ENCODE data around the gene CAMK2G.
"Not testable (repeated sequence)": the region's sequence is repeated elsewhere in the genome, so short reads cannot be mapped to it uniquely, and the experiment has no call there.

The CAMK2G gene

DNA sequence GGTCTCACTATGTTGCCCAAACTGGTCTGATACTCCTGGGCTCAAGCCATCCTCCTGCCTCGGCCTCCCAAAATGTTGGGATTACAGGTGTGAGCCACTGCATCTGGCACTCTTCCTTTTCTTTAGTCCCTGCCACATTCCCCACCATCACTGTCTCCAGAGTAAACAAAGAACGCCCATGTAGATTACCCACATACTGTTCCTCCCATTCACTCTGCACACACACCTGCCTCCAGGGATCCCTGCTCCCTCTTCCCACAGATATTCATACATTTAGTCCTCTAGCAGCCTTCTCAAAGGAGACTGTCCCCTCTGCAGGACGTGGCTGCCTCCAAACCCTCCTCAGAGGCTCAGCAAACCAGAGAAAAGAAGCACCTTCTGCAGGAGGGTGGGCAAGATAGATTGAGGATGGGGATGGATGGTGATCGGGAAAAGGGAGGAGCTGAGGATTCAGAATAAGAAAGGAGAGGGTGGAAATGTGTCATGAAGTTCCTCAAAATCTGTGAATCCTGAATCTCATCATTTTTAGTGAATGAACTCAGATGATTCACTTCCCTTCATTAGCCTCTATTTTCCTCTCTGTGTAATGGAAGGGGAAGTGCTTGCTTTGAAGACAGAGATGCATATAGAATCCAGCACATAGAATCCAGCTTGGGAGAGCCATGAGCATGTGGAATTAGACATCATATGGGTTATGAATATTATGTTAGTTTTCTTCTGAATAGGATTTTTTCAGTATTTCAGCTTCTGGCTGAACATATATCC, 31.1 kb upstream of the CAMK2G start:
- no peak for DNase-seq (ENCODE audit: low read depth, low spot score)

- no peak for DNase-seq (ENCODE audit: low read depth, low spot score)
Observed at GRCh38 chr10:73902351-73902750, 28.0 kb upstream of the CAMK2G start.

GRCh38 chr10:73901261-73901660, 26.9 kb upstream of the CAMK2G start:
- no peak for DNase-seq (ENCODE audit: low read depth, low spot score)

- no peak for DNase-seq (ENCODE audit: low read depth, low spot score)
Observed at GRCh38 chr10:73900064-73900463, 25.7 kb upstream of the CAMK2G start.

DNA sequence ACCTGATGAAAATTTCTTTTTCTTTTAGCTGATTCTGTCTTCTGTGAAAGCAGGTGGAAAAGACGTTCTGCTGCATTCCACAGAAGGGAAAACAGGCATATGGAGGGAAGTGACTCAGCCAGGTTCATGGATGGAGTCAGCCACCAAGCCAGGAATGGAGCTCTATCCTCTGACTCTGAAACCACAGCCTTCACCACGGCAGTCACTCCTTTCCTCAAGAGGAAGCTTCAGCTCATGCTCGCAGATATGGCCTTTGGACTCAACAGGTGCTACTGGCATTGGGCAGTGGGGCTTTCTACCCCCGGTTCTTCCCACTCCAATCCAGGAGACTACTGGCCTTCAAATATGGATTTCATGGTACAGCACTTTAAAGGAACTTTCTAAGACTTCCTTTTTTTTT, 25.1 kb upstream of the CAMK2G start:
- DNase-seq (ENCODE audit: low read depth, low spot score): no peak

DNA sequence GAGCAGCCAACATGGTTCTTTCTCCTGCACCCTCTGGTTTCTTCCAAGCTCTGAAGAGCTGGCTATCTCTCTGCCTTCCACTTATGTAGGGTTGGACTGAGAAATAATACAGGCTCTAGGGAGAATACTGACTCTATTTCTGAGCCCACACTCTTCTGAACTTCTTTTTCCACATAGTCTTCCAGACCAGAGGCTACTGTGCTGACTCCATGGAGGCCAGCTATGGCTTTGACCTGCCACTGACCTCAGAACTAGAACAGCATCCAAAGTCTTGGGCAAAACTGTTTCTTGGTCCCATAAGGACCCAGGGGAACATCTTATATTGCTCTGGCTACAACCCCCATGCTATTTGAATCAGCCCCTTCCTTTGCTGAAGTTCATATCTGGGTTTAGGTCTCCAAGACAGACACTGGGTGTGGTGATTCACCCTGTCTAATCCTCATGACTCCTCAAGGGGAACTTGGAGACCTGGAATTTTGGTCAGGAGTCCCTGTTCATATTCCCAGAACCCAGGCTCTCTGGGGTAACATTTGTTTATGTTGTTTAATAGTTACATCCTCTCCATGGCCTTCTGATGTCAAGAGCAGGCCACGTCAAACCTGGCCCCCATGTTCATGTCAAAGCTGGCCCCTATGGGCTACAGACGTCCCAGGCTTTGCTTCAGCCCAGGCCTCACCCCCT, 24.5 kb upstream of the CAMK2G start:
- no peak for DNase-seq (ENCODE audit: low read depth, low spot score)

DNA sequence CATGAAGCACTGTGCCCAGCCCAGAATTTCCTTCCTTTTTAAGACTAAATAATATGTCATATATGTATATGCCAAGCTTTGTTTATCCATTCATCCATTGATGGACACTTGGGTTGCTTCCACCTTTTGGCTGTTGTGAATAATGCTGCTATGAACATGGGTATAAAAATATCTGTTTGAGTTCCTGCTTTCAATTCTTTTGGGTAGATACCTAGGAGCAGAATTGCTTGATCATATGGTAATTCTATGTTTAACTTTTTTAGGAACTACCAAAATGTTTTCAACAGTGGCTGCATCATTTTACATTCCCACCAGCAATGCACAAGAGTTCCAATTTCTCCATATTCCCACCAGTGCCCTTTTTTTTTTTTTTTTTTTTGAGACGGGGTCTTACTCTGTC, 23.3 kb upstream of the CAMK2G start:
- no peak for DNase-seq (ENCODE audit: low read depth, low spot score)

- not testable (repeated sequence) for DNase-seq (ENCODE audit: low read depth, low spot score)
Observed at GRCh38 chr10:73895381-73895780, 21.0 kb upstream of the CAMK2G start.

GRCh38 chr10:73894245-73894971, 20.1 kb upstream of the CAMK2G start:
- no peak for DNase-seq (ENCODE audit: low read depth, low spot score)

DNA sequence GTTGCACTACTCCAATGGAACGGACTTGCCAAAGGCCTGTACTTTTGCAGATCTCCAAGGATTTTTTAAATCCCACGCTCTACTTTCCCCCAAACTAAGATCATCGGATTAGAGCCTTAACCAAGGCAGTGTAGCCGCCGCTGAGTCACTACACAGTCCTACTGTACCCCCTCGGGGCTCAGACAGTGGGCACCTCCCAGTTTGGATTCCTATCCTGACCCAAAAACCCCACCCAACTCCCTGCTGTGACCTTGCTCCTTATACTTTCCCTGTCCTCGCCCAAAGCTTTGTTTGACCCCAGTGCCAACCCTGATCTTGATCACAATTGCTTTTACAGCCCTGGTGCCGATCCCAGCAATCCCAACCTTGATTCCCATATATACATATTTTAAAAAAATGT, 19.1 kb upstream of the CAMK2G start:
- DNase-seq (ENCODE audit: low read depth, low spot score): no peak

- no peak for DNase-seq (ENCODE audit: low read depth, low spot score)
Observed at GRCh38 chr10:73892310-73893030, 18.1 kb upstream of the CAMK2G start.

GRCh38 chr10:73891540-73891939, 17.2 kb upstream of the CAMK2G start:
- no peak for DNase-seq (ENCODE audit: low read depth, low spot score)

- not testable (repeated sequence) for DNase-seq (ENCODE audit: low read depth, low spot score)
Observed at GRCh38 chr10:73890830-73891229, 16.5 kb upstream of the CAMK2G start.

GRCh38 chr10:73890261-73890660, 15.9 kb upstream of the CAMK2G start:
- DNase-seq (ENCODE audit: low read depth, low spot score): no peak

- DNase-seq (ENCODE audit: low read depth, low spot score): not testable (repeated sequence)
Observed at GRCh38 chr10:73889416-73889815, 15.1 kb upstream of the CAMK2G start.

- no peak for DNase-seq (ENCODE audit: low read depth, low spot score)
Observed at GRCh38 chr10:73889014-73889413, 14.7 kb upstream of the CAMK2G start.

DNA sequence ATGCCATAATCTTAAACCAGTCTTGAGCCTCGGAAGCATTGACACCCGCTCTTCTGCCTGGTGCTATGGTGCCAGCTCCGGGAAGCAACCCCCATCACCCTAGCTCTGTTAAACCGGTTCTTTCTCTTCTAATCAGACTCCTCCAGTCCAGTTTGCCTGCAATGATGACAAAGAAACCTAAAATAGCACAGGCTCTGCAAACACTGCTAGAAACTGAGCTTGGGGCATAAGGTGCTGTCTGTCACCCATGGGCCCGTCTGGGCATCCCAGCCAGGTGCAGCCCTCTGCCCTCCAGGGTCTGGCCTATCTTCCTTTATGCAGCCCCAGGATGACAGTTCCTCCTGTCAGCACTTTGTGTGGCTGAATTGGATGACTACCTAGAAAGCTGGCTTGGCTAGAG, 14.2 kb upstream of the CAMK2G start:
- no peak for DNase-seq (ENCODE audit: low read depth, low spot score)

GRCh38 chr10:73887294-73888039, 13.1 kb upstream of the CAMK2G start:
- DNase-seq (ENCODE audit: low read depth, low spot score): no peak

DNA sequence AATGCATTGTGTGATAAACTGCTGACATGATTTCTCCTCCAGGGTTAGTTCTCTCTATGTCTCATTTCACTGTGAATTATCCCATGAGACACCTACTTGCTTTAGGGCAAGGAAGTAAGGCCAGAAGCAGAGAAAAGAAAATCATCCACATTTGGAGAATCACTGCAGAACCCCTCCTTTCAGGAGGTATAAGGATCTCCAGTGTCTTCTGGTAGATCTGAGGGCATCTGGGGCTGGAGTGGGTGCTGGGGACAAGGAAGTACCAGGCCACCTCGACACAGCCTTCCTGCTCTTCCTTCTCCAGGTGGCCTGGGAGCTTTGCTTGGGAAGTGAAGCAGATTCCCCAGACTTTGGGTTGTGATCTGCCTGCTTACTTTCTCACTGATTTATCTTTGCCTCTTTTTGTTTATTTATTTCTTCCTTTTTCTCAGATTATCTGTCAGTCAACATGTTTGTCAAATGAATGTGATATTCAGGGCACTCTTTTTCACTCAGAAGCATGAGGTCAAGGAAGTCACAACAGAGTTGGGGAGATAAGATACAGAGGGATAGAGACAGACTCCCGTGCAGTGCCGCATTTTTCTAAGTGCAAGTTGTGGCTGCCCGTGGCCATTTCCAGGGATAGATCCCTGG, 12.4 kb upstream of the CAMK2G start:
- DNase-seq (ENCODE audit: low read depth, low spot score): no peak

DNA sequence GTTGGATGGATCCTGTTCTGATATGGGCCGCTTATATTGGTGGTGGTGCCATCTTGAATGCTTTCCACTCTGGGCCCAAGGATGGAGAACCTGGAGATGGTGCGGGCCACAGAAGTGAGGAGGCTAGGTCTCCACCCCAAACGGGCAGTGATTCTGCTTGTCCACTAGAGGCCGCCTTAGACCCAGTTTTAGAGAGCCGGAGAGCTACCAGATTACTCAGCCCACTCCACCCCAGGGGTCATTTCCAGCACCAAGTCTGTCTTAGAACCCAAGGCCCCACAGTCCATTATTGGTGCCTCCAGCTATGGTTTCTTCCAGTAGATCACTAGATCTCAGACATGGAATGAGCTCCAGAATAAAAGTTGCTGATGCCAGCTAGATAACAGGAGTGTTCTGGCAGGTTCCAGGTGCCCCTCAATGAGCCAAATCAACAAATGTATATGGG, 11.8 kb upstream of the CAMK2G start:
- peak; percentile 37 for DNase-seq (ENCODE audit: low read depth, low spot score)

DNA sequence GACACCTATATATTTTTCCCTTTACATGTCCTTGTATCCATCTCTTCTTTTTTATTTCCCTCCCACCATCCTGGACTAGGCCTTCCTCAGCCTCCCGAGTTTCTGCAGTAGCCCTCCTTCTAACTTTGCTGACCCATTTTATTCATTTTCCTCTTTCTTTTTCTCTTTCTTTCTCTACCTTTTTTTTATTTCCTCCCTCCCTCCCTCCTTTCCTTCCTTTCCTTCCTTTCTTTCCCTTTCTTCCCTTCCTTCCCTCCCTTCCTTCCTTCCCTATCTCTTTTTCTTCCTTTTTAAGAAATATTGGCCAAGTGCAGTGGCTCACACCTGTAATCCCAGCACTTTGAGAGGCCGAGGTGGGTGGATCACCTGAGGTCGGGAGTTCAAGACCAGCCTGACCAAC, 9.7 kb upstream of the CAMK2G start:
- no peak for DNase-seq (ENCODE audit: low read depth, low spot score)
